Stimulated activated CD8-positive, alpha-beta memory T cell treated with anti-CD3 and anti-CD28 coated beads, Interleukin-15, amount 100 ng/mL, for 24 hours (primary cell): ENCODE measurements around the gene DVL1.
"Not testable (repeated sequence)": the region's sequence is repeated elsewhere in the genome, so short reads cannot be mapped to it uniquely, and the experiment has no call there.

ENCODE experiments used
- DNase-seq: peaks from one replicate; pipeline ENCODE4 v3.0.0-alpha.2; 2020; ENCODE audit warnings: low read depth

The DVL1 gene

DNA sequence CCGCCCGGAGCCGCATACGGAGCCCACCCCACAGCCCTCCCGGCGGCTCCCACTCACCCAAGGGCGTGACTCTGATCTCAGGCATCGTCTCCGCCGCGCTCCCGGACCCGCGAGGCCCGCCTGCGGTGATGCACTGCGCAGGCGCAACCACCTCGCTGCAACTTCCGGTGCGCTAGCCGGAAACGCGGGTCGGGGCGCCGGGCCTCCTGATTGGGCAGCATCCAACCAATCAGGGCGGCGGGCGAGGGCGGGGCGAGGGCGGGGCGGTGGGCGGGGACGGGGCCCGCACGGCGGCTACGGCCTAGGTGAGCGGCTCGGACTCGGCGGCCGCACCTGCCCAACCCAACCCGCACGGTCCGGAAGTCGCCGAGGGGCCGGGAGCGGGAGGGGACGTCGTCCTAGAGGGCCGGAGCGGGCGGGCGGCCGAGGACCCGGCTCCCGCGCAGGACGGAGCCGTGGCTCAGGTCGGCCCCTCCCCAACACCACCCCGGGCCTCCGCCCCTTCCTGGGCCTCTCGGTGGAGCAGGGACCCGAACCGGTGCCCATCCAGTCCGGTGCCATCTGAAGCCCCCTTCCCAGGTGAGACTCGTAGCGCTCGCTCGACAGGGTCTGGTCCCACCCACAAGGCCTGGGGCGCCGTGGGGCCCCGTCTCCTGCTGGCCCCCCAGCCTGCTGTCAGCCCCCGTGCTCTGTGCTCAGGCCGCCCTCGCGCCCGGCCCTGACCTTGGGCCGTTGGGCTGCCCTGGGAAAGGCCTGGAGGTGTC lies 24.5 kb downstream of the DVL1 start, which contains the start of the genes CPTP and INTS11:
TSS of gene CPTP (plus strand) at position 279 of the 764 bp plus-strand sequence. CDS start 2,109 bp downstream, outside the sequence.
TSS of gene INTS11 (minus strand) at position 137 of the 764 bp plus-strand sequence. CDS start at position 85, 52 bp downstream.
- DNase-seq, result peak; percentile 95

GRCh38 chr1:1324084-1324523 lies 25.1 kb downstream of the DVL1 start:
- DNase-seq, result no peak

DNA sequence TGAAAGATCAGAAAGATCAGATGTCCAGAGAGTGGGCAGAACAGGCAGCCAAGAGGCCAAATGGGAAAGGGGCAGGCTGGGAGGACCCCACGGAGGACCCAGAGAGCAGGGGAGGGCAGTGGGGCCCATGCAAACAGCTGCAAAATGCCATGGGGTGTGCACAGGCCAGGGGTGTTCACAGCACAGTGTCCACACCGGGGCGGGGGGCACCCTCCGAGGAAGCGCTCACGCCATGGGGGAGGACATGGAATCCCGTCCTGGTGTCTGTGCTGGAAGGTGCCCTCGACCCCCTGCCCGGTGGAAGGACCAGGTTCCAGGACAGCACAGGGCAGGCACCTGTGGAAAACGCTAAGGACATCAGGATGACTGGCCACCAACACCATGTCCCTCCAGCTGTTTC lies 26.3 kb downstream of the DVL1 start:
- DNase-seq, result no peak

- no peak for DNase-seq
These were observed 26.8 kb downstream of the DVL1 start for GRCh38 chr1:1322418-1322817.

GRCh38 chr1:1321477-1321876 lies 27.7 kb downstream of the DVL1 start:
- no peak for DNase-seq

DNA sequence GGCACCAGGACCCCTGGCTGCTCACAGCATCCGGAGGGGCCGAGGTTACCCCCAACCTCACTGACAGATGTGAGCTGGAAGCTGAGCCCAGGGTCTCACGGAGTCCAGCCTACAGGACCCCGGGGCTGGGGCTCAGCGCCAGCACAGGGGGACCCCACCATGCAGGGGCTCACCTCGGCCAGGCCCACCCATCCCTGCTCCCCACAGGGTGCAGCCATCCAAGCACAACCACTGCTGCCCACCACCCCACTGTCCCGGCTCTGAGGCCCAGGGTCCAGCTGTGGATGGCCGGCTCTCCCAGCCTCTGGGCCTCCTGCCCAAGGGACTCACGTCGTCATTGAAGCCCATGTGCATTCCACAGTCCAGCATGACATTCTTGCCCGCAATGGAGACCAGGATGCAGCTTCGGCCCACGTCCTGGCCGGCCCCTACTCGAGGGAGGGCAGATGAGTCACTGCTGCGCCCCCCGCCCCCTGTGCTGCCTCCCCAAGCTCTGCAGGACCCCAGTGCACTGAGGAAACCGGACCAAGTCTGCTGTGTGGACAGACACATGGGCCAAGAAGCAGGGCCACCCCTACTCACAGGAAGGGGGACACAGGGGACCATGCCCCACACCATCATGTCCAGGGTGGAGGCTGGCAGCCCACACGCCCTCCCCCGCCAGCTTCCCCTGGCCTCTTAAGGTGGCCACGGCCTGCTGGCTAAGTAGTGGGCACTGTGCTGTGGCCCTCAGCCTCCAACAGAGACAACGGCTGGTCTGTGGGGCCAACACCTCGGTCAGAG lies 28.4 kb downstream of the DVL1 start:
- DNase-seq, result no peak

GRCh38 chr1:1319646-1319941 lies 29.6 kb downstream of the DVL1 start:
- DNase-seq, result no peak

- no peak for DNase-seq
These were observed 30.2 kb downstream of the DVL1 start for GRCh38 chr1:1318777-1319645.

DNA sequence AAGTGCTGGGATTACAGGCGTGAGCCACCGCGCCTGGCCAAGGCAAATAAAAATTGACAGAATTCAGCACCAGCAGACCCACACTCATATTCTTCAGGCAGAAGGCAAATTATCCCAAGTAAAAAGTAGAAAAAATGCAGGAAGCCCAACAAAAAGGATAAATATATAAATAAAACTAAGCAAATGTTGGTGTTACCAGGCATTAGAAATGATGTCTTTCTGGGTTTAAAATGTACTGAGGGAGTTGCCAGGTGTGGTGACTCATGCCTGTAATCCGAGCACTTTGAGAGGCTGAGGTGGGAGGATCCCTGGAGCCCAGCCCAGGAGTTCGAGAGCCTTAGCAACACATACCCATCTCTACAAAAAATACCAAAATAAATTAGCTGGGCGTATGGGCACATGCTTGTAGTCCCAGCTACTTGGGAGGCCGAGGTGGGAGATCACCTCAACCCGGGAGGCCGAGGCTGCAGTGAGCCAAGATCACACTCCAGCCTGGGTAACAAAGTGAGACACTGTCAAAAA lies 31.0 kb downstream of the DVL1 start:
- no peak for DNase-seq

DNA sequence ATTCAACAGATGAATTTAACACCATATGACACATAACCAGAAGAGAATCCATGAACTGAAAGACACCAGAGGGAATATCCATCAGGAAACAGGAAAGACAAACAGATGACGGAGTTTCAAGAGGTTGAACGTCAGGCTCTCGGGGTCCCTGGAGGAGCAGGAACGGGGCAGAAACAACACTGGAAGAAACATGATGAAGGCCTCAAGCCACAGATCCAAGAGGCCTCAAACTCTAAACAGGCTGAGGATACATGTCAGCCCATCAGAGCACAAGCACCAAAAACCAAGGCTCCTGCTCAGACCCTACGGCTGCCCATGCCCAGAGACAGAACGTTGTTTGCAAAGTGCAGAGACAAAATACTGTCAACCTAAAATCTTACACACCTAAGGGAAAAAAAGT lies 31.8 kb downstream of the DVL1 start:
- DNase-seq, result no peak

GRCh38 chr1:1316199-1316598 lies 33.0 kb downstream of the DVL1 start:
- not testable (repeated sequence) for DNase-seq

DNA sequence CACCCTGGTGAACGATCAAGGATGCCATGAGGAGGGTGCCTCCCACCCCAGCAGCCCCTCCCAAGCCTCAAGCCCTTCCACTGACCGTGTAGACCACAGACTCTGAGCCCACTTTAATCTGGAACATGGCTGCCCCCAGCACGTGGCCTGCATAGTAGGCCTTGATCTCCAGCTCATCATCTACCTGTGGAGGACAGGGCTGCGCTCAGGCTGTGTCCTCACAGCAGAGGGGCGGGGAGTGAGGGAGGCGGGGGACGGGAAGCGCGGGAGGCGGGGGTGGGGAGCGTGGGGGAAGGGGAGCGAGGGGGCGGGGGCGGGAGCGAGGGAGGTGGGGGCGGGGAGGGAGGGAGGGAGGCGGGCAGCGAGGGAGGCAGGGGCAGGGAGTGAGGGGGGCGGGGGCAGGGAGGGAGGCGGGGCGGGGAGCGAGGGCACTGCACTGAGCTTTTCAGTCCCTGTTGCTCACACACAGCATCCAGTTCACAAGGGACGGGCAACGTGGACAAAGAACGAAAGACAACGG lies 33.7 kb downstream of the DVL1 start:
- no peak for DNase-seq

GRCh38 chr1:1314678-1315335 lies 34.4 kb downstream of the DVL1 start:
- DNase-seq, result no peak

DNA sequence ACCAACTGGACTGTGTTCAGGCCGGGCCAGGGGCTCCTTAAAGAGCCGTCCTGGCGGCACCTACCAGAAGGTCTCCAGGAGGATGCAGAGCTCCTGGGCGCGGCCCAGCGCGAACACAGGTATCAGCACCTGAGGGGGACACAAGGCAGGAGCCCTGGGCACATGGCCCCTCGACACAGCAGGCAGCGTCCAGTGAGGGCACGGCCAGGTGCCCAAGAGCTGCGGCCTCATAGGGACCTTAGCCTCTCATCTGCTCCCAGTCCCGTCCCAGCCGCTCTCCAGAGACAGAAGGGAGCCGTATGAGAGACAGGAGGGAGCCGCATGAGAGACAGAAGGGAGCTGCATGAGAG lies 35.0 kb downstream of the DVL1 start:
- DNase-seq, result no peak

- DNase-seq, result no peak
These were observed 35.5 kb downstream of the DVL1 start for GRCh38 chr1:1313500-1314236.

DNA sequence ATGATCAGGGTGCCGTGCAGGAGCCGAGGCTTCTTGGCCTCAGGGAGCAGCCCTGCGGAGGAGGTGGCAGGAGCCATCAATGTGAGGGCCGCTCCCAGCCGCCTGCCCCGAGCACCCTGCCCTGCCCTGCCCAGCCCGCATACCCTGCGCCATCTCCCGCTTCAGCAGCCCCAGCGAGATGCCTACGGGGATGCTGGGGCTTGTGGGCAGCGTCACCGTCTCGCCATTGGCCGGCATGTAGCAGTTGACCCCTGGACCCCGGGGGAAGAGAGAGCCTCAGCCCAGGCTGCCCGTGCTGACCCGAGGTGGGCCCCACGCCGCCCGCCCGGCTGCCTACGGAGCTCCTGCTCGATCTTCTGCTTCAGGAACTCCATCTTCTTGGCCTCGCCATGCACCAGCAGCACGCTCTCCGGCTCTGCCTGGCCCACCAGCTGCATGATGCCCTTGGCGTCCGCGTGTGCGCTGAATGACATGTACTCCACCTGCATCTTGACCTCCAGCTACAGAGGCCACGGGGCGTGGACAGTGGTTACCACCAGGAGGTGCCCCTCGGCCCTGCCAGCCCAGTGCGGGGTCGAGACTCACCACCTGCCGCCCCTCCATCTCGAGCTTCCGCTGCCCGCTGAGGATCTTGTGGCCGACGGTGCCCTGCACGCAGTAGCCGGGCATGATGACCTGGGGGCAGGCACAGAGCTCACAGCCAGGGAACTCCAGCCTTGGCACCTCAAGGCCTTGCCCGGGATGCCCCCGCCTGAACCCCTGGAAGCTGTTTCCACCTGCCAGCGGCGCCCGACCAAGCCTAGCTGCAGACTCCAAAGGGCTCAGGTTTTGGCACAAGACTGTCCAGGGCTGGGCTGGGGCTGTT lies 36.5 kb downstream of the DVL1 start:
- DNase-seq, result no peak

GRCh38 chr1:1311107-1312104 lies 37.8 kb downstream of the DVL1 start:
- DNase-seq, result no peak

DNA sequence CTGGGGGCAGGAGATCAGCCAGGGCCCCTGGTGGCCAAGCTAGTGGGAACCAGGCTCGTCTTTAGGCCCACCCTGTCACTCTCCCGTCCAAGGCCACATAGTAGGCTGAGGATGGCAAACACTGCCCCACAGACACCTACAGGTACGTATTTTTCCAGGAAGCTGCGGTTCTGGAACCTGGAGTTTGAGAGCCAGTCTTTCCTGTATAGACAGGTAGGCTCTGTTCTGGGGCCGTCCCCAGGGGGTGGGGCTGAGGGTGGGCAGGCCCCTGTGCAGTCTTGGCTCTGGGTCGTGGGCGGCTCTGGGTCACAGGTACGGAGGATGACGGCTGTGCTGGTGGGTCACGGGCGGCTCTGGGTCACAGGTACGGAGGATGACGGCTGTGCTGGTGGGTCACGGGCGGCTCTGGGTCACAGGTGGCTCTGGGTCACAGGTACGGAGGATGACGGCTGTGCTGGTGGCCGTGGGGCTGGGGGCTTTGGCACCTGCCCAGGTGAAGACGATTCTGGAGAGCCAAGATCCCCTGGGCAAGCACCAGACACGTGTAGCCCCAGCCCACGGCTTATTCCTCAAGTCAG lies 38.7 kb downstream of the DVL1 start:
- DNase-seq, result no peak
